Liver (tissue), 9 donors: Measurements from ENCODE around the gene ELAVL3. TPM values are rescaled to one million over a fixed set of nuclear protein-coding genes. Genes with fewer than 3 reads are reported as not detected.

ENCODE experiments used
- DNase-seq: peaks from one replicate; pipeline ENCODE4 v3.0.0-alpha.2; 2017; ENCODE audit warnings: low spot score
- H3K27ac ChIP-seq, 2 donors: one replicate each; pipeline ENCODE4 v1.7.0; 2013; ENCODE audit warnings: inconsistent platforms in 2 of 2, low read length in 2 of 2, control low read depth in 1 of 2, low read depth in 1 of 2, mild to moderate bottlenecking in 1 of 2
- H3K27me3 ChIP-seq, 4 donors: one replicate each; pipeline versions ENCODE4 v1.6.1 to v1.7.0; 2013; ENCODE audit warnings: low read length in 3 of 4, inconsistent platforms in 1 of 4, mild to moderate bottlenecking in 1 of 4, moderate library complexity in 1 of 4; ENCODE audit not compliant: control insufficient read depth in 4 of 4, insufficient read depth in 4 of 4
- H3K36me3 ChIP-seq, 4 donors: one replicate each; pipeline versions ENCODE4 v1.6.1 to v1.7.0; 2013; ENCODE audit warnings: low read length in 3 of 4, mild to moderate bottlenecking in 3 of 4, low read depth in 1 of 4, moderate library complexity in 1 of 4; ENCODE audit not compliant: control insufficient read depth in 4 of 4, insufficient read depth in 3 of 4
- H3K4me1 ChIP-seq, 4 donors: one replicate each; pipeline versions ENCODE4 v1.6.1 to v1.7.0; 2013; ENCODE audit warnings: low read length in 3 of 4, mild to moderate bottlenecking in 3 of 4, moderate library complexity in 1 of 4; ENCODE audit not compliant: control insufficient read depth in 4 of 4, insufficient read depth in 4 of 4
- H3K4me3 ChIP-seq, 3 donors: one replicate each; pipeline versions ENCODE4 v1.6.1 to v1.7.0; 2013; ENCODE audit warnings: low read length in 3 of 3, control low read depth in 1 of 3, low read depth in 1 of 3, mild to moderate bottlenecking in 1 of 3
- H3K9ac ChIP-seq, 2 donors: one replicate each; pipeline ENCODE4 v1.7.0; 2013; ENCODE audit warnings: low read length in 2 of 2, mild to moderate bottlenecking in 2 of 2, moderate library complexity in 2 of 2, control low read depth in 1 of 2, low read depth in 1 of 2
- H3K9me3 ChIP-seq, 4 donors: one replicate each; pipeline versions ENCODE4 v1.6.1 to v1.7.0; 2013; ENCODE audit warnings: low read length in 3 of 4; ENCODE audit not compliant: control insufficient read depth in 4 of 4
- EGR1 ChIP-seq, 2 donors: IDR thresholded peaks; 2 replicates each; pipeline ENCODE4 v1.6.1; 2016 to 2018; ENCODE audit warnings: antibody characterized with exemption in 2 of 2, low read depth in 2 of 2
- FOXA1 ChIP-seq: IDR thresholded peaks from 2 replicates; pipeline ENCODE4 v1.6.1; 2016; ENCODE audit warnings: antibody characterized with exemption
- FOXA2 ChIP-seq: IDR thresholded peaks from 2 replicates; pipeline ENCODE4 v1.6.1; 2016; ENCODE audit warnings: antibody characterized with exemption
- GABPA ChIP-seq, 2 donors: IDR thresholded peaks in 1 of 2; conservative IDR thresholded peaks in 1 of 2; 2 replicates each; pipeline ENCODE4 v1.6.1; 2016; ENCODE audit warnings: antibody characterized with exemption in 2 of 2, mild to moderate bottlenecking in 1 of 2, moderate library complexity in 1 of 2
- HNF4A ChIP-seq, 2 donors: conservative IDR thresholded peaks; 2 replicates each; pipeline ENCODE4 v1.6.1; 2016; ENCODE audit warnings: antibody characterized with exemption in 2 of 2, mild to moderate bottlenecking in 2 of 2
- JUND ChIP-seq, 2 donors: IDR thresholded peaks; 2 replicates each; pipeline ENCODE4 v1.6.1; 2016; ENCODE audit warnings: antibody characterized with exemption in 2 of 2
- NR2F2 ChIP-seq: IDR thresholded peaks from 2 replicates; pipeline ENCODE4 v1.6.1; 2016; ENCODE audit warnings: antibody characterized with exemption
- RAD21 ChIP-seq, 2 donors: IDR thresholded peaks; 2 replicates each; pipeline ENCODE4 v1.6.1; 2016; ENCODE audit warnings: antibody characterized with exemption in 2 of 2, mild to moderate bottlenecking in 2 of 2
- RXRA ChIP-seq, 2 donors: IDR thresholded peaks; 2 replicates each; pipeline ENCODE4 v1.6.1; 2017 to 2018; ENCODE audit warnings: antibody characterized with exemption in 2 of 2, mild to moderate bottlenecking in 1 of 2
- SP1 ChIP-seq: IDR thresholded peaks from 2 replicates; pipeline ENCODE4 v1.6.1; 2018; ENCODE audit warnings: antibody characterized with exemption, mild to moderate bottlenecking
- TAF1 ChIP-seq: conservative IDR thresholded peaks from 2 replicates; pipeline ENCODE4 v1.6.1; 2016; ENCODE audit warnings: antibody characterized with exemption, mild to moderate bottlenecking
- YY1 ChIP-seq: IDR thresholded peaks from 2 replicates; pipeline ENCODE4 v1.6.1; 2016; ENCODE audit warnings: antibody characterized with exemption, mild to moderate bottlenecking
- WGBS: extraction: QIAGEN DNeasy Blood & Tissue Kit; methylation state at CpG from one replicate; pipeline ENCODE4 v1.1.7; 2013; 5-methylcytosine and 5-hydroxymethylcytosine counted together
- polyA plus RNA-seq, 2 donors: library from polyadenylated mRNA; stranded (reverse) in 1 of 2; unstranded in 1 of 2; fragments of 200-250 nt in 1 of 2; fragments of >200 nt in 1 of 2; fragmentation: Nextera tagmentation in 1 of 2; extraction: Ambion mirVana in 1 of 2; gene quantifications; one replicate each; pipeline versions ENCODE4 v1.2.1 to v1.2.3, GENCODE V29; 2013 to 2015
- total RNA-seq, 2 donors: library from RNA; depleted of rRNA; stranded (reverse); fragments of >200 nt; gene quantifications; one replicate each; pipeline ENCODE4 v1.2.3, GENCODE V29; 2014
- TF ChIP-seq, protein P1 (sequence below): IDR thresholded peaks from 2 replicates; pipeline ENCODE4 v1.6.1; 2016; ENCODE audit warnings: antibody characterized with exemption
- TF ChIP-seq, protein P2 (sequence below): fragments of 150-350 bp; IDR thresholded peaks from 2 replicates; pipeline ENCODE4 v1.5.1; 2017; ENCODE audit warnings: improper control_type of control experiment, low read depth, low read length; ENCODE audit not compliant: missing input control
- TF ChIP-seq, protein P3 (sequence below): IDR thresholded peaks from 2 replicates; pipeline ENCODE4 v1.6.1; 2016; ENCODE audit warnings: antibody characterized with exemption
- TF ChIP-seq, protein P4 (sequence below): IDR thresholded peaks from 2 replicates; pipeline ENCODE4 v1.6.1; 2016; ENCODE audit warnings: antibody characterized with exemption
- TF ChIP-seq, protein P5 (sequence below): IDR thresholded peaks from 2 replicates; pipeline ENCODE4 v1.6.1; 2016; ENCODE audit warnings: antibody characterized with exemption, mild to moderate bottlenecking
- donor health status: healthy.
- donor health status: healthy.
- donor health status: healthy.
- donor health status: healthy.
- donor health status: healthy.

Gene ELAVL3
- total and polyA plus RNA-seq, 4 donors: not detected

GRCh38 chr19:11405846-11406643 is 74.8 kb downstream of the ELAVL3 start:
- DNase-seq: no peak
- peaks cover 0 to 5% (median 2%) of the 10 kb centered on the region in 4 donors for H3K36me3 ChIP-seq
- H3K27me3 ChIP-seq: no peaks in the 10 kb centered on the region
- H3K4me1 ChIP-seq: no peaks in the 10 kb centered on the region
- TF ChIP-seq, protein P1, sequence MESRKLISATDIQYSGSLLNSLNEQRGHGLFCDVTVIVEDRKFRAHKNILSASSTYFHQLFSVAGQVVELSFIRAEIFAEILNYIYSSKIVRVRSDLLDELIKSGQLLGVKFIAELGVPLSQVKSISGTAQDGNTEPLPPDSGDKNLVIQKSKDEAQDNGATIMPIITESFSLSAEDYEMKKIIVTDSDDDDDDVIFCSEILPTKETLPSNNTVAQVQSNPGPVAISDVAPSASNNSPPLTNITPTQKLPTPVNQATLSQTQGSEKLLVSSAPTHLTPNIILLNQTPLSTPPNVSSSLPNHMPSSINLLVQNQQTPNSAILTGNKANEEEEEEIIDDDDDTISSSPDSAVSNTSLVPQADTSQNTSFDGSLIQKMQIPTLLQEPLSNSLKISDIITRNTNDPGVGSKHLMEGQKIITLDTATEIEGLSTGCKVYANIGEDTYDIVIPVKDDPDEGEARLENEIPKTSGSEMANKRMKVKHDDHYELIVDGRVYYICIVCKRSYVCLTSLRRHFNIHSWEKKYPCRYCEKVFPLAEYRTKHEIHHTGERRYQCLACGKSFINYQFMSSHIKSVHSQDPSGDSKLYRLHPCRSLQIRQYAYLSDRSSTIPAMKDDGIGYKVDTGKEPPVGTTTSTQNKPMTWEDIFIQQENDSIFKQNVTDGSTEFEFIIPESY: no peak
- TF ChIP-seq JUND (IDR thresholded peaks at IDR 0.05): no peak
- TF ChIP-seq RXRA (IDR thresholded peaks at IDR 0.05): no peak
- TF ChIP-seq GABPA (IDR thresholded peaks at IDR 0.05 in 1 of 2, conservative IDR thresholded peaks at IDR 0.05 in 1 of 2): no peak
- no peak for TF ChIP-seq FOXA1
- TF ChIP-seq SP1: no peak
- TF ChIP-seq HNF4A (conservative IDR thresholded peaks at IDR 0.05): no peak
- TF ChIP-seq, protein P2, sequence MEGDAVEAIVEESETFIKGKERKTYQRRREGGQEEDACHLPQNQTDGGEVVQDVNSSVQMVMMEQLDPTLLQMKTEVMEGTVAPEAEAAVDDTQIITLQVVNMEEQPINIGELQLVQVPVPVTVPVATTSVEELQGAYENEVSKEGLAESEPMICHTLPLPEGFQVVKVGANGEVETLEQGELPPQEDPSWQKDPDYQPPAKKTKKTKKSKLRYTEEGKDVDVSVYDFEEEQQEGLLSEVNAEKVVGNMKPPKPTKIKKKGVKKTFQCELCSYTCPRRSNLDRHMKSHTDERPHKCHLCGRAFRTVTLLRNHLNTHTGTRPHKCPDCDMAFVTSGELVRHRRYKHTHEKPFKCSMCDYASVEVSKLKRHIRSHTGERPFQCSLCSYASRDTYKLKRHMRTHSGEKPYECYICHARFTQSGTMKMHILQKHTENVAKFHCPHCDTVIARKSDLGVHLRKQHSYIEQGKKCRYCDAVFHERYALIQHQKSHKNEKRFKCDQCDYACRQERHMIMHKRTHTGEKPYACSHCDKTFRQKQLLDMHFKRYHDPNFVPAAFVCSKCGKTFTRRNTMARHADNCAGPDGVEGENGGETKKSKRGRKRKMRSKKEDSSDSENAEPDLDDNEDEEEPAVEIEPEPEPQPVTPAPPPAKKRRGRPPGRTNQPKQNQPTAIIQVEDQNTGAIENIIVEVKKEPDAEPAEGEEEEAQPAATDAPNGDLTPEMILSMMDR: no peak
- TF ChIP-seq, protein P3, sequence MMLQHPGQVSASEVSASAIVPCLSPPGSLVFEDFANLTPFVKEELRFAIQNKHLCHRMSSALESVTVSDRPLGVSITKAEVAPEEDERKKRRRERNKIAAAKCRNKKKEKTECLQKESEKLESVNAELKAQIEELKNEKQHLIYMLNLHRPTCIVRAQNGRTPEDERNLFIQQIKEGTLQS: no peak
- TF ChIP-seq, protein P4, sequence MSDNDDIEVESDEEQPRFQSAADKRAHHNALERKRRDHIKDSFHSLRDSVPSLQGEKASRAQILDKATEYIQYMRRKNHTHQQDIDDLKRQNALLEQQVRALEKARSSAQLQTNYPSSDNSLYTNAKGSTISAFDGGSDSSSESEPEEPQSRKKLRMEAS: no peak
- no peak for TF ChIP-seq YY1
- no peak for TF ChIP-seq RAD21 (IDR thresholded peaks at IDR 0.05)
- no peak for TF ChIP-seq TAF1
- no peak for TF ChIP-seq EGR1 (IDR thresholded peaks at IDR 0.05; ENCODE audit: low read depth in 2 of 2)
- no peak for TF ChIP-seq NR2F2
- TF ChIP-seq, protein P5, sequence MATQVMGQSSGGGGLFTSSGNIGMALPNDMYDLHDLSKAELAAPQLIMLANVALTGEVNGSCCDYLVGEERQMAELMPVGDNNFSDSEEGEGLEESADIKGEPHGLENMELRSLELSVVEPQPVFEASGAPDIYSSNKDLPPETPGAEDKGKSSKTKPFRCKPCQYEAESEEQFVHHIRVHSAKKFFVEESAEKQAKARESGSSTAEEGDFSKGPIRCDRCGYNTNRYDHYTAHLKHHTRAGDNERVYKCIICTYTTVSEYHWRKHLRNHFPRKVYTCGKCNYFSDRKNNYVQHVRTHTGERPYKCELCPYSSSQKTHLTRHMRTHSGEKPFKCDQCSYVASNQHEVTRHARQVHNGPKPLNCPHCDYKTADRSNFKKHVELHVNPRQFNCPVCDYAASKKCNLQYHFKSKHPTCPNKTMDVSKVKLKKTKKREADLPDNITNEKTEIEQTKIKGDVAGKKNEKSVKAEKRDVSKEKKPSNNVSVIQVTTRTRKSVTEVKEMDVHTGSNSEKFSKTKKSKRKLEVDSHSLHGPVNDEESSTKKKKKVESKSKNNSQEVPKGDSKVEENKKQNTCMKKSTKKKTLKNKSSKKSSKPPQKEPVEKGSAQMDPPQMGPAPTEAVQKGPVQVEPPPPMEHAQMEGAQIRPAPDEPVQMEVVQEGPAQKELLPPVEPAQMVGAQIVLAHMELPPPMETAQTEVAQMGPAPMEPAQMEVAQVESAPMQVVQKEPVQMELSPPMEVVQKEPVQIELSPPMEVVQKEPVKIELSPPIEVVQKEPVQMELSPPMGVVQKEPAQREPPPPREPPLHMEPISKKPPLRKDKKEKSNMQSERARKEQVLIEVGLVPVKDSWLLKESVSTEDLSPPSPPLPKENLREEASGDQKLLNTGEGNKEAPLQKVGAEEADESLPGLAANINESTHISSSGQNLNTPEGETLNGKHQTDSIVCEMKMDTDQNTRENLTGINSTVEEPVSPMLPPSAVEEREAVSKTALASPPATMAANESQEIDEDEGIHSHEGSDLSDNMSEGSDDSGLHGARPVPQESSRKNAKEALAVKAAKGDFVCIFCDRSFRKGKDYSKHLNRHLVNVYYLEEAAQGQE: no peak
- TF ChIP-seq FOXA2: no peak
- H3K9me3 ChIP-seq: no peaks in the 10 kb centered on the region
- H3K27ac ChIP-seq: no peak overlapping the region
- no peak overlapping the region for H3K4me3 ChIP-seq
- H3K9ac ChIP-seq: no peak overlapping the region
- 80% methylated on average over 44 of the region's 44 CpGs for WGBS
